DMS79 (cell line): ENCODE data around the gene SDE2.
"Not testable (repeated sequence)": the region's sequence is repeated elsewhere in the genome, so short reads cannot be mapped to it uniquely, and the experiment has no call there.

Experiments used
- DNase-seq: peaks from one replicate; lab custom pipeline; 2025; lab: John Stamatoyannopoulos, UW

The SDE2 gene

GRCh38 chr1:225942574-225942973, 56.6 kb downstream of the SDE2 start:
- DNase-seq: no peak

- DNase-seq: no peak
These were observed 57.3 kb downstream of the SDE2 start for GRCh38 chr1:225941942-225942222.

DNA sequence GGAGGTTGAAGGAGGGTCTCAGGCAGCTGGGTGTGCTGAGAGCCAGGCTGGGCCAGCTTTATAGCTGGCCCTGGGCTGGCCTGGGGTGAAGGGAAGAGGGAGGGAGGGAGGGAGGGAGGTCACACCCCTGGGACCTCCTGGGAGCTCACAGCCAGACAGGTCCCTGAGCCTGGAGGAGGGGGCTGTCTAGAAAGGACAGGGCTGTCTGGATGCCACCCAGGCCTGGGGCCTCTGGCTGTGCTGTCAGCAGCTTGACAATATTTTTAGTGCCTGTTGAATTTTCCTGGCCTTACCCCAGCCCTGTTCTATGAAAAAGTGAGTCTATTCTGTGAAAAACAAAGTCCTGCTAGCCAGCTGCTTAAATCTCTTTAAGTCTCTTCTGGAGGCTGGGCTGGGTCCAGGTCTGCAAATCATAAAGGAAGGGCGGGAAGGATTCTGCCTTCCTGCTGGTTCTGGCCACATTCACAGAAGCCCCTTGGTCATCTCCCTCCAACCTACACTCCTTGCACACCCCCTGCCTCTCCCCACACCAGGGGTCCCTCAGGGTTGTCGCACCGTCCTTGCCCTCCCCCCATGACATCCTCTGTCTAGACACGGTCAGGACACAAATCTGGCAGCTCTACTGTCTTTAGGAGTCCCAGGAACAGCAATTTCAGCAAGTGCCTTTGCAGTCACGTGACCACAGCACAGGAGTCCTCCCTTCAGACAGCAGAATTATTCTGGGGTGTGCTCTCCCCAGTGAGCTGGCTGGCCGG, 57.8 kb downstream of the SDE2 start, which contains the start of gene LEFTY2:
Gene LEFTY2, minus strand, starts transcription at position 34 of the 755 bp plus-strand sequence. CDS start 80 bp downstream, outside the sequence.
- DNase-seq: no peak

- no peak for DNase-seq
These were observed 58.6 kb downstream of the SDE2 start for GRCh38 chr1:225940385-225941151.

DNA sequence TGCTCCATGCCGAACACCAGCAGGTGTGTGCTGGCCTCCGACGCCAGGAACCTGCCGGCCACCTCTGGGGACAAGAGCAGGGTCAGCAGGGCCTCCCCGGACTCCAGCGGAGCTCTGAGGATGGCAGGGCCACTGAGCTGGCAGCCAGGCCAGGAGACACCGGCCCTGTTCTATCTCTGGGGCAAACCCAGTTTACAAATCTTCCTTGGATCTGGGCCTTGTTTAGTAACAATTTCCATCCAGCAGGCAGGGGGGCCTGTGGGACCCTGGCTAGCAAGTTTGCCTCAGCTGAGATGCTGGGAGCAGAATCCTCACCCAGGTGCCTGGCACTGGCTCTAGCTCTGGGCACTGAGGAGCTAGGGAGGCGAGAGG, 59.2 kb downstream of the SDE2 start:
- not testable (repeated sequence) for DNase-seq

- not testable (repeated sequence) for DNase-seq
These were observed 59.8 kb downstream of the SDE2 start for GRCh38 chr1:225939097-225939938.

DNA sequence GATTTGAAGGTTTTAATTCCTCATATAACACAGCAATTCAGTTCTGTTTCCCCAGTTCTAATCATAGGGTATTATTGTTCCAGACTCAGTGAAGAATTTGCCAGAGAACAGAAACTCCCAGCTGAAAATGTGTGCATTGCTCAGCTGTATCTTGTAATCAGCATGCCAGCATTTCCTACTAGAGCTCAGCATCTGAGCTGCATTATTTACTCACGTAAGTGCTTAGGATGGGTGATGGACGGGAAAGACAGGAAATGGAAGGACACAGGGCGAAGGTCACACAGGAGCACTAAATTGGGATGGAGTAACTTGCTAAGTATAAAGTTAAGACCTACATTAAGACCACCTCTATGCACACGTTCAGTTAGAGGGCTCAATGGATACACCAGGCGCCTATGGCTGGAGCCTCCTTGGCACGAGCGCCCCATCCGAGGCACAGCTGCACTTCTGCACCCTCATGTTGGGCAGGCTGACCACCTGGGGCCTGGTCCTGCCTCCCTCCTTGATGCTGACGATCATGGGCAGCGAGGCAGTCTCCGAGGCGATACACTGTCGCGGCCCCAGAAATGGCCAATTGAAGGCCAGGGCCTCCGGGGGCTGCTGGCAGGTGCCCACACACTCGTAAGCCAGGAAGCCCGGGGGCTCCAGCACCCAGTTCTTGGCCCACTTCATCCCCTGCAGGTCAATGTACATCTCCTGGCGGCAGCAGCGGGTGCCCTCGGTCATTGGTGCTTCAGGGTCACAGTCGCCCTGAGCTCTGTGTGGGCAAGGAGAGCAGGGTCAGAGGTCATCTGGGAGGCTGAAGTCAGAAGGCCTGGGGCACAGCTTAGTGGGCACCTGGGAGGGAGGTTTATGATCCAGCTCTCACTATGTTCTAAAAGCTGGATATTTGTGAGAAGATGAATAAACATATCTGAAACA, 61.8 kb downstream of the SDE2 start:
- no peak for DNase-seq

- DNase-seq: no peak
These were observed 62.6 kb downstream of the SDE2 start for GRCh38 chr1:225936523-225936922.

DNA sequence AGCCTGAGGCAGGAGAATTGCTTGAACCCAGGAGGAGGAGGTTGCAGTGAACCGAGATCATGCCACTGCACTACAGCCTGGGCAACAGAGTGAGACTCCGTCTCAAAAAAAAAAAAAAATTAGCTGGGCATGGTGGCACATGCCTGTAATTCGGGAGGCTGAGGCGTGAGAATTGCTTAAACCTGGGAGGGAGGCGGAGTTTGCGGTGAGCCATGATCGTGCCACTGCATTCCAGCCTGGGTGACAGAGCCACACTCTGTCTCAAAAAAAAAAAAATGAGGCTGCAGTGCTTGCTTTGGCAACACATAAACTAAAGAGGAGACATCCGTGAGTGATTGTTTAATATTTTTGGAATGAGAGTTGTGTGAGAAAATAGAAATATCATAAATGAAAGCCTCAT, 63.1 kb downstream of the SDE2 start:
- not testable (repeated sequence) for DNase-seq

GRCh38 chr1:225934711-225935110, 64.4 kb downstream of the SDE2 start:
- DNase-seq: no peak

GRCh38 chr1:225933072-225933471, 66.1 kb downstream of the SDE2 start:
- no peak for DNase-seq
